HEK293 (cell line): ENCODE data around the gene PCSK2.

ENCODE experiments used
- CTCF ChIA-PET: fragments of 350-600 bp; formaldehyde crosslinking; extraction: SDS; loops from one replicate; lab custom pipeline; 2021; ENCODE audit warnings: antibody characterized with exemption; lab: Yijun Ruan, JAX
- POLR2A ChIA-PET: fragments of 300-600 bp; formaldehyde crosslinking; extraction: SDS; loops from one replicate; lab custom pipeline; 2020; ENCODE audit warnings: antibody characterized with exemption, inconsistent platforms; lab: Yijun Ruan, JAX
- H3K27ac ChIP-seq: fragments of 200-500 bp; sonication (Bioruptor generic); 2 replicates; pipeline ENCODE4 v1.5.1; 2014; ENCODE audit warnings: low read depth, low read length, control low read depth, inconsistent platforms; ENCODE audit errors: extremely low read depth
- H3K36me3 ChIP-seq, 2 experiments: fragments of 200-500 bp in 1 of 2; sonication (Bioruptor generic) in 1 of 2; 1 replicate in 1 of 2; 2 replicates in 1 of 2; pipeline ENCODE4 v1.5.1; 2014 to 2017; ENCODE audit warnings: inconsistent platforms in 2 of 2, low read length in 2 of 2; ENCODE audit not compliant: control insufficient read depth in 2 of 2, insufficient read depth in 1 of 2
- H3K4me1 ChIP-seq: fragments of 200-500 bp; sonication (Bioruptor generic); 2 replicates; pipeline ENCODE4 v1.5.1; 2014; ENCODE audit warnings: mild to moderate bottlenecking, low read length, inconsistent platforms; ENCODE audit not compliant: control insufficient read depth, insufficient read depth
- H3K4me3 ChIP-seq: 2 replicates; pipeline ENCODE4 v1.5.1; 2011; ENCODE audit warnings: low read depth, mild to moderate bottlenecking, control low read depth, low read length, moderate library complexity
- H3K9me3 ChIP-seq: fragments of 200-500 bp; sonication (Bioruptor generic); 2 replicates; pipeline ENCODE4 v1.5.1; 2014; ENCODE audit warnings: low read depth, low read length, inconsistent platforms; ENCODE audit not compliant: control insufficient read depth, insufficient read depth
- MZF1 ChIP-seq: fragments of 450-650 bp; formaldehyde crosslinking; IDR thresholded peaks from 2 replicates; pipeline ENCODE4 v1.5.1; 2017; ENCODE audit warnings: missing biosample characterization, missing genetic modification characterization, borderline replicate concordance
- SP7 ChIP-seq: fragments of 450-650 bp; formaldehyde crosslinking; IDR thresholded peaks from 2 replicates; pipeline ENCODE4 v1.5.1; 2016; ENCODE audit warnings: missing biosample characterization, missing genetic modification characterization
- WT1 ChIP-seq: fragments of 450-650 bp; formaldehyde crosslinking; IDR thresholded peaks from 2 replicates; pipeline ENCODE4 v1.5.1; 2016; ENCODE audit warnings: missing biosample characterization, missing genetic modification characterization
- YY1 ChIP-seq: fragments of 450-650 bp; formaldehyde crosslinking; IDR thresholded peaks from 2 replicates; pipeline ENCODE4 v1.5.1; 2018; ENCODE audit warnings: missing biosample characterization, missing genetic modification characterization
- ZNF114 ChIP-seq: fragments of 450-650 bp; formaldehyde crosslinking; IDR thresholded peaks from 2 replicates; pipeline ENCODE4 v1.5.0; 2017; ENCODE audit warnings: missing biosample characterization, missing genetic modification characterization
- ZNF146 ChIP-seq: fragments of 450-650 bp; formaldehyde crosslinking; IDR thresholded peaks from 2 replicates; pipeline ENCODE4 v1.5.1; 2016; ENCODE audit warnings: missing biosample characterization, missing genetic modification characterization
- ZNF211 ChIP-seq: fragments of 450-650 bp; formaldehyde crosslinking; IDR thresholded peaks from 2 replicates; pipeline ENCODE4 v1.5.1; 2016; ENCODE audit warnings: low read depth, missing biosample characterization, missing genetic modification characterization
- ZNF23 ChIP-seq: fragments of 450-650 bp; formaldehyde crosslinking; IDR thresholded peaks from 2 replicates; pipeline ENCODE4 v1.5.1; 2016; ENCODE audit warnings: missing biosample characterization, missing genetic modification characterization, borderline replicate concordance
- ZNF266 ChIP-seq: fragments of 450-650 bp; formaldehyde crosslinking; IDR thresholded peaks from 2 replicates; pipeline ENCODE4 v1.5.1; 2016; ENCODE audit warnings: missing biosample characterization, missing genetic modification characterization, low read depth
- ZNF350 ChIP-seq: fragments of 450-650 bp; formaldehyde crosslinking; IDR thresholded peaks from 2 replicates; pipeline ENCODE4 v1.5.0; 2017; ENCODE audit warnings: missing biosample characterization, mild to moderate bottlenecking, missing genetic modification characterization
- ZNF510 ChIP-seq: fragments of 450-650 bp; formaldehyde crosslinking; IDR thresholded peaks from 2 replicates; pipeline ENCODE4 v1.5.1; 2018; ENCODE audit warnings: mild to moderate bottlenecking, missing genetic modification characterization, missing biosample characterization; ENCODE audit not compliant: insufficient replicate concordance
- ZNF560 ChIP-seq: fragments of 450-650 bp; formaldehyde crosslinking; IDR thresholded peaks from 2 replicates; pipeline ENCODE4 v1.5.1; 2017; ENCODE audit warnings: missing biosample characterization, missing genetic modification characterization, borderline replicate concordance
- ZNF629 ChIP-seq: fragments of 450-650 bp; formaldehyde crosslinking; IDR thresholded peaks from 2 replicates; pipeline ENCODE4 v1.5.1; 2017; ENCODE audit warnings: missing biosample characterization, missing genetic modification characterization
- ZNF670 ChIP-seq: fragments of 450-650 bp; formaldehyde crosslinking; IDR thresholded peaks from 2 replicates; pipeline ENCODE4 v1.5.1; 2016; ENCODE audit warnings: missing biosample characterization, missing genetic modification characterization, low read depth
- ZNF707 ChIP-seq: fragments of 450-650 bp; formaldehyde crosslinking; IDR thresholded peaks from 2 replicates; pipeline ENCODE4 v1.5.1; 2016; ENCODE audit warnings: missing biosample characterization, missing genetic modification characterization
- ZNF747 ChIP-seq: fragments of 450-650 bp; formaldehyde crosslinking; IDR thresholded peaks from 2 replicates; pipeline ENCODE4 v1.5.1; 2016; ENCODE audit warnings: missing biosample characterization, missing genetic modification characterization
- TF ChIP-seq, protein P1 (sequence below): fragments of 450-650 bp; formaldehyde crosslinking; IDR thresholded peaks from 2 replicates; pipeline ENCODE4 v1.5.1; 2016; ENCODE audit warnings: missing biosample characterization, missing genetic modification characterization
- TF ChIP-seq, protein P2 (sequence below): fragments of 450-650 bp; formaldehyde crosslinking; IDR thresholded peaks from 2 replicates; pipeline ENCODE4 v1.5.1; 2016; ENCODE audit warnings: missing biosample characterization, missing genetic modification characterization
- TF ChIP-seq, protein P3 (sequence below): fragments of 450-650 bp; formaldehyde crosslinking; IDR thresholded peaks from 2 replicates; pipeline ENCODE4 v1.5.1; 2016; ENCODE audit warnings: missing biosample characterization, missing genetic modification characterization
- TF ChIP-seq, protein P4 (sequence below): fragments of 450-650 bp; formaldehyde crosslinking; IDR thresholded peaks from 2 replicates; pipeline ENCODE4 v1.5.1; 2016; ENCODE audit warnings: missing biosample characterization, missing genetic modification characterization
- TF ChIP-seq, protein P5 (sequence below): fragments of 450-650 bp; formaldehyde crosslinking; IDR thresholded peaks from 2 replicates; pipeline ENCODE4 v1.5.1; 2016; ENCODE audit warnings: missing biosample characterization, missing genetic modification characterization
- TF ChIP-seq, protein P6 (sequence below): fragments of 450-650 bp; formaldehyde crosslinking; IDR thresholded peaks from 2 replicates; pipeline ENCODE4 v1.5.1; 2016; ENCODE audit warnings: missing biosample characterization, missing genetic modification characterization
- TF ChIP-seq, protein P7 (sequence below): fragments of 450-650 bp; formaldehyde crosslinking; IDR thresholded peaks from 2 replicates; pipeline ENCODE4 v1.5.1; 2016; ENCODE audit warnings: missing biosample characterization, missing genetic modification characterization

Gene PCSK2

DNA sequence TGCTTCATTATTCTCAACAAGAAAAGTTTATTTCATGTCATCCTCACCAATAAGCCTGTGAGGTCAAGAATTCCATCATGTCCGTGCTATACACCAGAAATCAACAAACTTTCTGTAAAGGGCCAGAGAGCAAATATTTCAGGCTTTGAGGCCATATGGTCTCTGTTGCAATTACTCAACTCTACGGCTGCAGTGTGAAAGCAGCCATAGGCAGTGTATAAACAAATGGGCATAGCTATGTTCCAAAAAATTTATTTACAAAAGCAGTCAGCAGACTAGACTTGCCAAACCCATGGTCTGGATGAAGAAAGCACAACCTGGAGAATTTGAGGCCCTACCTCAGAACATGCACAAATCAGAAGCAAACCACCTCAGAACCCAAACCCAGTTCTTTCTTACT lies 118.5 kb downstream of the PCSK2 start:
- no peak for TF ChIP-seq WT1 (tag by site-specific recombination)
- no peak for TF ChIP-seq ZNF670
- TF ChIP-seq ZNF747 (tag by site-specific recombination), result no peak
- no peak for TF ChIP-seq ZNF114 (tag by site-specific recombination)
- TF ChIP-seq, protein P1, sequence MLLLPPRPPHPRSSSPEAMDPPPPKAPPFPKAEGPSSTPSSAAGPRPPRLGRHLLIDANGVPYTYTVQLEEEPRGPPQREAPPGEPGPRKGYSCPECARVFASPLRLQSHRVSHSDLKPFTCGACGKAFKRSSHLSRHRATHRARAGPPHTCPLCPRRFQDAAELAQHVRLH (tag by site-specific recombination), result no peak
- no peak for TF ChIP-seq ZNF707 (tag by site-specific recombination)
- TF ChIP-seq, protein P2, sequence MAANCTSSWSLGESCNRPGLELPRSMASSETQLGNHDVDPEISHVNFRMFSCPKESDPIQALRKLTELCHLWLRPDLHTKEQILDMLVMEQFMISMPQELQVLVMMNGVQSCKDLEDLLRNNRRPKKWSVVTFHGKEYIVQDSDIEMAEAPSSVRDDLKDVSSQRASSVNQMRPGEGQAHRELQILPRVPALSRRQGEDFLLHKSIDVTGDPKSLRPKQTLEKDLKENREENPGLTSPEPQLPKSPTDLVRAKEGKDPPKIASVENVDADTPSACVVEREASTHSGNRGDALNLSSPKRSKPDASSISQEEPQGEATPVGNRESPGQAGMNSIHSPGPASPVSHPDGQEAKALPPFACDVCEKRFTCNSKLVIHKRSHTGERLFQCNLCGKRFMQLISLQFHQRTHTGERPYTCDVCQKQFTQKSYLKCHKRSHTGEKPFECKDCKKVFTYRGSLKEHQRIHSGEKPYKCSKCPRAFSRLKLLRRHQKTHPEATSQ (tag by site-specific recombination), result no peak
- no peak for TF ChIP-seq ZNF560 (tag by site-specific recombination)
- TF ChIP-seq YY1 (tag by site-specific recombination), result no peak
- no peak for TF ChIP-seq ZNF266 (tag by site-specific recombination)
- TF ChIP-seq, protein P3, sequence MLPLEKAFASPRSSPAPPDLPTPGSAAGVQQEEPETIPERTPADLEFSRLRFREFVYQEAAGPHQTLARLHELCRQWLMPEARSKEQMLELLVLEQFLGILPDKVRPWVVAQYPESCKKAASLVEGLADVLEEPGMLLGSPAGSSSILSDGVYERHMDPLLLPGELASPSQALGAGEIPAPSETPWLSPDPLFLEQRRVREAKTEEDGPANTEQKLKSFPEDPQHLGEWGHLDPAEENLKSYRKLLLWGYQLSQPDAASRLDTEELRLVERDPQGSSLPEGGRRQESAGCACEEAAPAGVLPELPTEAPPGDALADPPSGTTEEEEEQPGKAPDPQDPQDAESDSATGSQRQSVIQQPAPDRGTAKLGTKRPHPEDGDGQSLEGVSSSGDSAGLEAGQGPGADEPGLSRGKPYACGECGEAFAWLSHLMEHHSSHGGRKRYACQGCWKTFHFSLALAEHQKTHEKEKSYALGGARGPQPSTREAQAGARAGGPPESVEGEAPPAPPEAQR (tag by site-specific recombination), result no peak
- TF ChIP-seq ZNF146 (tag by site-specific recombination), result no peak
- TF ChIP-seq, protein P4, sequence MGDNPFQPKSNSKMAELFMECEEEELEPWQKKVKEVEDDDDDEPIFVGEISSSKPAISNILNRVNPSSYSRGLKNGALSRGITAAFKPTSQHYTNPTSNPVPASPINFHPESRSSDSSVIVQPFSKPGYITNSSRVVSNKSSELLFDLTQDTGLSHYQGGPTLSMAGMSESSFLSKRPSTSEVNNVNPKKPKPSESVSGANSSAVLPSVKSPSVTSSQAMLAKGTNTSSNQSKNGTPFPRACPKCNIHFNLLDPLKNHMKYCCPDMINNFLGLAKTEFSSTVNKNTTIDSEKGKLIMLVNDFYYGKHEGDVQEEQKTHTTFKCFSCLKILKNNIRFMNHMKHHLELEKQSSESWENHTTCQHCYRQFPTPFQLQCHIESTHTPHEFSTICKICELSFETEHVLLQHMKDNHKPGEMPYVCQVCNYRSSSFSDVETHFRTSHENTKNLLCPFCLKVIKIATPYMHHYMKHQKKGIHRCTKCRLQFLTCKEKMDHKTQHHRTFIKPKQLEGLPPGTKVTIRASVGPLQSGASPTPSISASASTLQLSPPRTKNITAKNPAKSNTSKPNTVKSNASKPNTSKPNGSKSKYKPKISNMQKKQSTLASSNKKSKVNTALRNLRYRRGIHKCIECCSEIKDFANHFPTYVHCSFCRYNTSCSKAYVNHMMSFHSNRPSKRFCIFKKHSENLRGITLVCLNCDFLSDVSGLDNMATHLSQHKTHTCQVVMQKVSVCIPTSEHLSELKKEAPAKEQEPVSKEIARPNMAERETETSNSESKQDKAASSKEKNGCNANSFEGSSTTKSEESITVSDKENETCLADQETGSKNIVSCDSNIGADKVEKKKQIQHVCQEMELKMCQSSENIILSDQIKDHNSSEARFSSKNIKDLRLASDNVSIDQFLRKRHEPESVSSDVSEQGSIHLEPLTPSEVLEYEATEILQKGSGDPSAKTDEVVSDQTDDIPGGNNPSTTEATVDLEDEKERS (tag by site-specific recombination), result no peak
- TF ChIP-seq ZNF629 (tag by site-specific recombination), result no peak
- H3K4me1 ChIP-seq, result no peaks in the 10 kb centered on the region
- ChIA-PET POLR2A (no interaction called here), CTCF (no interaction called here)
- no peak overlapping the region for H3K27ac ChIP-seq
- H3K36me3 ChIP-seq, result no peaks in the 10 kb centered on the region
- no peaks in the 10 kb centered on the region for H3K9me3 ChIP-seq
- no peak overlapping the region for H3K4me3 ChIP-seq

DNA sequence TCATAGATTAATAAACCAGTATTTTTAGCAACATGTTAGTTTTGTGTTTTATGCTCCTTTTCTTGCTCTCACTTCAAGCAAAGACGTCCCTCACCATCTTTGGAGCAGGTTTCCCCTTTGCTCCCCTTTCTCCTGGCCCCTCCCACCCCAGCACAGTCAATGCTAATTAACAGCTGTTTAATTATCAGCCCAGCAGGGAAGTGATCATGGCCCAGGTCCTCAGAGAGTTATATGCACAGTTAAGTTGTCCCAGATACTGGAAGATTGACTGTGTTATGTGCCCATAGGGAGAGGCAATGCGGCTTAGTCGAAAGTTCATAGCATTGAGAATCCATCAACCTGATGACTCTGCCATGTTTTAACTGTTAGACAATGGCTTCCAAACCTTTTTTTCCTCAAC lies 123.5 kb downstream of the PCSK2 start:
- POLR2A ChIA-PET, result no interaction called here
- H3K27ac ChIP-seq, result no peak overlapping the region
- no peaks in the 10 kb centered on the region for H3K4me1 ChIP-seq
- H3K9me3 ChIP-seq, result no peaks in the 10 kb centered on the region
- CTCF ChIA-PET, result no interaction called here
- H3K4me3 ChIP-seq, result no peak overlapping the region
- H3K36me3 ChIP-seq, result no peaks in the 10 kb centered on the region
- no peak for TF ChIP-seq ZNF510 (tag by site-specific recombination)
- no peak for TF ChIP-seq ZNF23 (tag by site-specific recombination)
- TF ChIP-seq, protein P5, sequence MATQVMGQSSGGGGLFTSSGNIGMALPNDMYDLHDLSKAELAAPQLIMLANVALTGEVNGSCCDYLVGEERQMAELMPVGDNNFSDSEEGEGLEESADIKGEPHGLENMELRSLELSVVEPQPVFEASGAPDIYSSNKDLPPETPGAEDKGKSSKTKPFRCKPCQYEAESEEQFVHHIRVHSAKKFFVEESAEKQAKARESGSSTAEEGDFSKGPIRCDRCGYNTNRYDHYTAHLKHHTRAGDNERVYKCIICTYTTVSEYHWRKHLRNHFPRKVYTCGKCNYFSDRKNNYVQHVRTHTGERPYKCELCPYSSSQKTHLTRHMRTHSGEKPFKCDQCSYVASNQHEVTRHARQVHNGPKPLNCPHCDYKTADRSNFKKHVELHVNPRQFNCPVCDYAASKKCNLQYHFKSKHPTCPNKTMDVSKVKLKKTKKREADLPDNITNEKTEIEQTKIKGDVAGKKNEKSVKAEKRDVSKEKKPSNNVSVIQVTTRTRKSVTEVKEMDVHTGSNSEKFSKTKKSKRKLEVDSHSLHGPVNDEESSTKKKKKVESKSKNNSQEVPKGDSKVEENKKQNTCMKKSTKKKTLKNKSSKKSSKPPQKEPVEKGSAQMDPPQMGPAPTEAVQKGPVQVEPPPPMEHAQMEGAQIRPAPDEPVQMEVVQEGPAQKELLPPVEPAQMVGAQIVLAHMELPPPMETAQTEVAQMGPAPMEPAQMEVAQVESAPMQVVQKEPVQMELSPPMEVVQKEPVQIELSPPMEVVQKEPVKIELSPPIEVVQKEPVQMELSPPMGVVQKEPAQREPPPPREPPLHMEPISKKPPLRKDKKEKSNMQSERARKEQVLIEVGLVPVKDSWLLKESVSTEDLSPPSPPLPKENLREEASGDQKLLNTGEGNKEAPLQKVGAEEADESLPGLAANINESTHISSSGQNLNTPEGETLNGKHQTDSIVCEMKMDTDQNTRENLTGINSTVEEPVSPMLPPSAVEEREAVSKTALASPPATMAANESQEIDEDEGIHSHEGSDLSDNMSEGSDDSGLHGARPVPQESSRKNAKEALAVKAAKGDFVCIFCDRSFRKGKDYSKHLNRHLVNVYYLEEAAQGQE (tag by site-specific recombination), result no peak
- TF ChIP-seq ZNF211 (tag by site-specific recombination), result no peak
- no peak for TF ChIP-seq SP7 (tag by site-specific recombination)
- TF ChIP-seq, protein P6, sequence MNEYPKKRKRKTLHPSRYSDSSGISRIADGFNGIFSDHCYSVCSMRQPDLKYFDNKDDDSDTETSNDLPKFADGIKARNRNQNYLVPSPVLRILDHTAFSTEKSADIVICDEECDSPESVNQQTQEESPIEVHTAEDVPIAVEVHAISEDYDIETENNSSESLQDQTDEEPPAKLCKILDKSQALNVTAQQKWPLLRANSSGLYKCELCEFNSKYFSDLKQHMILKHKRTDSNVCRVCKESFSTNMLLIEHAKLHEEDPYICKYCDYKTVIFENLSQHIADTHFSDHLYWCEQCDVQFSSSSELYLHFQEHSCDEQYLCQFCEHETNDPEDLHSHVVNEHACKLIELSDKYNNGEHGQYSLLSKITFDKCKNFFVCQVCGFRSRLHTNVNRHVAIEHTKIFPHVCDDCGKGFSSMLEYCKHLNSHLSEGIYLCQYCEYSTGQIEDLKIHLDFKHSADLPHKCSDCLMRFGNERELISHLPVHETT (tag by site-specific recombination), result no peak
- no peak for TF ChIP-seq MZF1 (tag by site-specific recombination)
- TF ChIP-seq, protein P7, sequence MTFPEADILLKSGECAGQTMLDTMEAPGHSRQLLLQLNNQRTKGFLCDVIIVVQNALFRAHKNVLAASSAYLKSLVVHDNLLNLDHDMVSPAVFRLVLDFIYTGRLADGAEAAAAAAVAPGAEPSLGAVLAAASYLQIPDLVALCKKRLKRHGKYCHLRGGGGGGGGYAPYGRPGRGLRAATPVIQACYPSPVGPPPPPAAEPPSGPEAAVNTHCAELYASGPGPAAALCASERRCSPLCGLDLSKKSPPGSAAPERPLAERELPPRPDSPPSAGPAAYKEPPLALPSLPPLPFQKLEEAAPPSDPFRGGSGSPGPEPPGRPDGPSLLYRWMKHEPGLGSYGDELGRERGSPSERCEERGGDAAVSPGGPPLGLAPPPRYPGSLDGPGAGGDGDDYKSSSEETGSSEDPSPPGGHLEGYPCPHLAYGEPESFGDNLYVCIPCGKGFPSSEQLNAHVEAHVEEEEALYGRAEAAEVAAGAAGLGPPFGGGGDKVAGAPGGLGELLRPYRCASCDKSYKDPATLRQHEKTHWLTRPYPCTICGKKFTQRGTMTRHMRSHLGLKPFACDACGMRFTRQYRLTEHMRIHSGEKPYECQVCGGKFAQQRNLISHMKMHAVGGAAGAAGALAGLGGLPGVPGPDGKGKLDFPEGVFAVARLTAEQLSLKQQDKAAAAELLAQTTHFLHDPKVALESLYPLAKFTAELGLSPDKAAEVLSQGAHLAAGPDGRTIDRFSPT (tag by site-specific recombination), result no peak
- TF ChIP-seq ZNF350, result no peak
